ENCODE data around the gene REG4. TPM values are rescaled to one million over a fixed set of nuclear protein-coding genes. Genes with fewer than 3 reads are reported as not detected.

The REG4 gene
- total and polyA plus RNA-seq, 8 donors, result not detected

DNA sequence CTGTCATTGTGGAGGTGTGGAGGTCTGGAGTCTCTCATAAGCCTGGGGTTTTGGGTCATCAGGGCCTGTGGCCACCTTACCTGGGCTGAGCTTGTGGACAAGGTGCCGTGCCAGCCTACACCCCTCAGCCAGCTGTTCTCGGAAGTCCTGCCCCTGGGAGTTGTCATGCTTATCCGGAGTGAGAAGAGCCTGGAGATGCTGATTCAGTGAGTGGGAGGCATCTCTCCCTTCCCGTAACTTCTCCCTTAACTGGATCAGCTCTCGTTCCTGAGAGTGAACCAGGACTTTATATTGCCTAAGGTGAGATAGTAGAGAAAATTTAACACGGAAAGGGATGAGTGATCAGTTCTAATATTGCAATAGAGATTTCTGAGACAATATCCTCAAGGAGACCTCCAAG, 30.0 kb upstream of the REG4 start:
- Histone ChIP-seq H3K4me3 (no peak overlapping the region), H3K27me3 (peaks cover 0 to 5% of the 10 kb centered on the region in 2 donors), H3K9me3 (no peaks in the 10 kb centered on the region), H3K36me3 (no peaks in the 10 kb centered on the region), H3K27ac (no peak overlapping the region), H3K4me1 (no peaks in the 10 kb centered on the region)
- TF ChIP-seq, protein P1, sequence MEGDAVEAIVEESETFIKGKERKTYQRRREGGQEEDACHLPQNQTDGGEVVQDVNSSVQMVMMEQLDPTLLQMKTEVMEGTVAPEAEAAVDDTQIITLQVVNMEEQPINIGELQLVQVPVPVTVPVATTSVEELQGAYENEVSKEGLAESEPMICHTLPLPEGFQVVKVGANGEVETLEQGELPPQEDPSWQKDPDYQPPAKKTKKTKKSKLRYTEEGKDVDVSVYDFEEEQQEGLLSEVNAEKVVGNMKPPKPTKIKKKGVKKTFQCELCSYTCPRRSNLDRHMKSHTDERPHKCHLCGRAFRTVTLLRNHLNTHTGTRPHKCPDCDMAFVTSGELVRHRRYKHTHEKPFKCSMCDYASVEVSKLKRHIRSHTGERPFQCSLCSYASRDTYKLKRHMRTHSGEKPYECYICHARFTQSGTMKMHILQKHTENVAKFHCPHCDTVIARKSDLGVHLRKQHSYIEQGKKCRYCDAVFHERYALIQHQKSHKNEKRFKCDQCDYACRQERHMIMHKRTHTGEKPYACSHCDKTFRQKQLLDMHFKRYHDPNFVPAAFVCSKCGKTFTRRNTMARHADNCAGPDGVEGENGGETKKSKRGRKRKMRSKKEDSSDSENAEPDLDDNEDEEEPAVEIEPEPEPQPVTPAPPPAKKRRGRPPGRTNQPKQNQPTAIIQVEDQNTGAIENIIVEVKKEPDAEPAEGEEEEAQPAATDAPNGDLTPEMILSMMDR (IDR thresholded peaks at IDR 0.05), result no peak
- ATAC-seq (no peak), DNase-seq (no peak)
- intact Hi-C loops (cut with DNase I), result no loop called here

DNA sequence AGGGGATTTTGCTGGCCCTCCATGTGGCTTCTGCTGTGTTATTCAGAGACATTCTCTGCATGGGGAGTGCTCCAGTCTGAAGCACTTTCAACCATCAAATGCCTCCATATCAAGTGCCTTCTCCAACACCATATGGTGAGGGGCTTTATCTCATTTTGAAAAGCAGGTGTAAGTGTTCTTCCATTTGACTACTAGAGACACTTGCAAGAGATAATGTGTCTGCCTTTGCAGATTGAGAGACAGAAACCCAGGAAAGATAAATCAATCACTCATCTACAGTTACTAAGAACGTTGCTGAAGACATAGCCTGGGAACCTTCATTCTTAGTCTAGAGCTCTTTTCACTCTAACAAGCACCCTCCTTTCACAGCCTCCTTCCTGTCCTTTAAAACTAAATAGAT, 29.5 kb upstream of the REG4 start:
- ATAC-seq, result no peak
- no peak overlapping the region for H3K4me3 ChIP-seq
- intact Hi-C loops (cut with DNase I), result no loop called here

DNA sequence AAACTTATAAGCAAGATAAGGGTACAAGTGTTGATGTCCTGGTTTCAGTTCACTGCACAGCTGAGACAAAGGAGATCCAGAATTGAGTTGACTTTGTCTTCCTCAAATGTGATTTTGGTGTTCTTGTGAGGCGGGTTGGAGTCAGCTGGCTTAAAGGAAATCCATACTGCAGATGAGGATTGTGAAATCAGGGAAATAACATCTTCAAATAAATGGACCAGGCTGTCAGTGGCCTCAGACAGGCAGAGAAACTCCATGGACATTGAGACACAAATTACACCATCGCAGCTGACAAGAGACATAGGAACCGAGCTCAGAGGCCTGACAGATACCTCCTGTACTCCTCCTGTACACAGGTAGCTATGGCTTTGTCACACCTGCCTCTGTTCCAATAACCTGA, 27.0 kb upstream of the REG4 start:
- Histone ChIP-seq H3K4me3 (no peak overlapping the region), H3K9me3 (no peaks in the 10 kb centered on the region), H3K36me3 (no peaks in the 10 kb centered on the region), H3K4me1 (no peaks in the 10 kb centered on the region), H3K27ac (no peak overlapping the region), H3K27me3 (peaks cover 0 to 5% of the 10 kb centered on the region in 2 donors)
- ATAC-seq (no peak), DNase-seq (no peak)
- TF ChIP-seq, protein P1 (IDR thresholded peaks at IDR 0.05), result no peak
- intact Hi-C loops (cut with DNase I), result no loop called here

More for the DNA sequence above, 29.5 kb upstream of the REG4 start:
- TF ChIP-seq, protein P1 (IDR thresholded peaks at IDR 0.05), result no peak
- no peaks in the 10 kb centered on the region for H3K4me1 ChIP-seq
- H3K27ac ChIP-seq, result no peak overlapping the region
- H3K27me3 ChIP-seq, result peaks cover 0 to 5% of the 10 kb centered on the region in 2 donors
- H3K9me3 ChIP-seq, result no peaks in the 10 kb centered on the region
- no peak for DNase-seq
- H3K36me3 ChIP-seq, result no peaks in the 10 kb centered on the region

DNA sequence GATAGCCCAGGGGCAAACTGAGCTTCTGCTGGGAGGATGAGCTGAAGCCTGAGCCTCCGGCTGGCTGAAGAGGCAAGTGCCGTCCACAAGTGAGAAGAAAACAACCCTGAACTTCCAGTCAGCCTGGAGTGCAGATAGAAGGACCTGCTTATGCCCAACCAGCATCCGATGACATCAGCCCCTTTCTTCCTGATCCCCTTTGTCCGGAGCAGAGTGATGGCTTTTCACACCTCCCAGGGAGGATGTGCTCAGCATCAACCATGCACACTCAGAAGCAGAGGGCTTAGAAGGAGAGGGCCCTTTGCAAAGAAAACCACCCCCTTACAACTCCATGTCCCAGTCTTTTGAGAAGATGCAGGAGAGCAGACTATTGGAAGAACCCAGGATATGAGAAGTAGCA, 23.7 kb upstream of the REG4 start:
- no peaks in the 10 kb centered on the region for H3K9me3 ChIP-seq
- H3K4me1 ChIP-seq, result no peaks in the 10 kb centered on the region
- peaks cover 0 to 5% of the 10 kb centered on the region in 2 donors for H3K27me3 ChIP-seq
- no peak overlapping the region for H3K27ac ChIP-seq
- no peak for ATAC-seq
- H3K4me3 ChIP-seq, result no peak overlapping the region
- TF ChIP-seq, protein P1 (IDR thresholded peaks at IDR 0.05), result no peak
- no peak for DNase-seq
- no peaks in the 10 kb centered on the region for H3K36me3 ChIP-seq
- intact Hi-C loops (cut with DNase I), result no loop called here

DNA sequence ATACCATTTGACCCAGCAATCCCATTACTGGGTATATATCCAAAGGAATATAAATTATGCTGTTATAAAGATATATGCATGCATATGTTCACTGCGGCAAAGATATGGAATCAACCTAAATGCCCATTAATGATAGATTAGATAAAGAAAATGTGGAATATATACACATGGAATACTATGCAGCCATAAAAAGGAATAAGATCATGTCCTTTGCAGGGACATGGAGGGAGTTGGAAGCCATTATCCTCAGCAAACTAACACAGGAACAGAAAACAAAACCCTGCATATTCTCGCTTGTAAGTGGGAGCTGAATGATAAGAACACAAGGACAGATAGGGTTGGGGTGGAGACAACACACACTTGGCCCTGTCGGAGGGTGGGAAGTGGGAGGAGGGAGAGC, 19.8 kb upstream of the REG4 start:
- DNase-seq (no peak), ATAC-seq (no peak)
- H3K27ac ChIP-seq, result no peak overlapping the region
- H3K4me3 ChIP-seq, result no peak overlapping the region
- H3K4me1 ChIP-seq, result no peaks in the 10 kb centered on the region
- no peaks in the 10 kb centered on the region for H3K9me3 ChIP-seq
- intact Hi-C loops (cut with DNase I), result no loop called here
- H3K36me3 ChIP-seq, result no peaks in the 10 kb centered on the region
- TF ChIP-seq, protein P1 (IDR thresholded peaks at IDR 0.05), result no peak
- H3K27me3 ChIP-seq, result no peaks in the 10 kb centered on the region
